Hippocampal formation (tissue), 2 donors: Measurements from ENCODE around the gene NDFIP2.
"Not testable (repeated sequence)": the region's sequence is repeated elsewhere in the genome, so short reads cannot be mapped to it uniquely, and the experiment has no call there.

Source experiments
- DNase-seq, 2 donors: peaks; one replicate each; lab custom pipeline; 2025; lab: John Stamatoyannopoulos, UW

Gene NDFIP2

GRCh38 chr13:79600146-79600545 is 119.2 kb downstream of the NDFIP2 start:
- not testable (repeated sequence) for DNase-seq

GRCh38 chr13:79602936-79603335 is 122.0 kb downstream of the NDFIP2 start:
- no peak for DNase-seq

DNA sequence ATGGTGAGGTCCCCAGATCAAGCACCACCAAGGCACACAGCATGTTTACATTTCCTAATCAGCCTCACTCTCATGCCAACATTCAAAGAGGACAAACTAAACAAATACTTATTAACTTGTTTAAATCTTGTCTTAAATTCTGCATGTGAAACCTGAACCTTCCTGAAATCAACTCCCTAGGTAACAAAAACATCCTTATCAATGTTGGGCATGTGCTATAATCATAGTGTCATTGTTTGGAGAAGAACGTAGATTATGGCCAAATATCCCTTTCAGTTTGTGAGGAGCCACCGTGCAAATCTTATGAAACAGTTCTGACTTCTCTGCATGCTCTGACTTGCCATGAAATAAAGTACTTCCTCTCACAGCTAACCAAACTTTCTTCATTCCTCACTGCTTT is 123.8 kb downstream of the NDFIP2 start:
- no peak for DNase-seq
